ENCODE measurements around the gene DNAJB4. TPM values are rescaled to one million over a fixed set of nuclear protein-coding genes. Genes with fewer than 3 reads are reported as not detected.

DNAJB4 gene
- total and polyA plus RNA-seq, 2 of the 8 experiments (the other 6 are each of a cell fraction or from before 2014, with no cell fraction given), result 6.6 to 21.8 TPM

DNA sequence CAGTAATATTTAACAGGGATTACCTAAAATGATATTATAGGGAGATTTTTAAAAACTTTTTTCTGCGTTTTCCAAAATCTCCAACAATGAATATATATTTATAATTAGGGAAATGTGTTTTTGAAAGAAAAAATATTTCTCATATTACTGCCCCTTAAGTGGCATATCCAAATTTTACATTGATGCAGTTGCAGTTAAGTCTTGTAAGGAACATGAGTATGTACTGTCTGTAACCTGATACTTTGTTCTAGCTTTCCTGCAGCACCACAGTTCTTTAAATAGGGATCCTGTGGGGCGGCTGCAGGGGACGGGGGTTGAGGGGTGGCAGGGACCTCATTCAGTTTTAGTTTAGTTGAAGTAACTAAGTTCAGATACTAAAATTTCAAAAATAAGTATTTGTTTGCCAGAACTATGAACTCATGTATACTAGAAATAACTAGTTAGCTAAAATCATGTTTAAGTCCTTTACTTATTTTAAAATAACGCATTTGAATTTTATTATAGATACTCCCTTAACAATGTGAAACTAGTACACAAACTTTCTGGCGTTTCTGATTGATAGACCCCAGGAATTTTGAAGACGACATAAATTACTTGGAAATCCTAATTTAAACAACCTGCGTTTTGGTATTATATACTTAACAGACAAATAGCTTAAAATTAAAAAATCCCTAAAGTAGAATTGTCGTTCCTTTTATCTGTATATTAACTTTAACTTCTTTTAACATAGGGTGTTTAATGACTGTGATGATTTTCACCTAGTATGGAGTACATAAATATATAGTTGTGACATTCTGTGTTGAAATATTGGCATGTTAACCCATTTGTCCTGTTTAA, 639 bp upstream of the DNAJB4 start (continued):
- TF ChIP-seq CHD7 (IDR thresholded peaks at IDR 0.05; ENCODE audit: insufficient replicate concordance, low read length), result peak; percentile 82
- TF ChIP-seq FOSL1 (IDR thresholded peaks at IDR 0.05; ENCODE audit: insufficient read depth, low read depth, low read length), result no peak
- TF ChIP-seq GTF2F1 (IDR thresholded peaks at IDR 0.05; ENCODE audit: borderline replicate concordance, low read depth, low read length), result peak; percentile 97
- peak; percentile 100 for TF ChIP-seq TAF7 (optimal IDR thresholded peaks at IDR 0.05; ENCODE audit: borderline replicate concordance, low read depth, low read length)
- TF ChIP-seq SP4 (IDR thresholded peaks at IDR 0.05; ENCODE audit: low read length), result no peak
- 0 out of 2 replicates have a peak, but pooled peaks have one; percentile 20 for TF ChIP-seq MAFK (IDR thresholded peaks at IDR 0.05; ENCODE audit: low read depth, low read length)
- peak; percentile 10; the same call in 1 of the 2 replicates for TF ChIP-seq NRF1 (IDR thresholded peaks at IDR 0.05; ENCODE audit: low read depth, low read length)
- no peak for TF ChIP-seq RFX5 (IDR thresholded peaks at IDR 0.05; ENCODE audit: borderline replicate concordance, low read depth, low read length)
- no peak for TF ChIP-seq TAF1 (IDR thresholded peaks at IDR 0.05; ENCODE audit: low read depth, low read length)
